WERI-Rb-1 (cell line): ENCODE results near the gene DLEC1.
A peak's percentile ranks its signal among the peaks of the same experiment; 100 is the strongest.

Experiments used
- DNase-seq: peaks from one replicate; pipeline ENCODE4 v3.0.0-alpha.2; 2020
- H3K27ac ChIP-seq: fragments of 250-450 bp; sonication (Bioruptor Pico); 2 replicates; pipeline ENCODE4 v1.5.1; 2020; ENCODE audit warnings: mild to moderate bottlenecking, moderate library complexity
- H3K27me3 ChIP-seq: fragments of 250-450 bp; sonication (Bioruptor Pico); 2 replicates; pipeline ENCODE4 v1.5.1; 2021; ENCODE audit warnings: mild to moderate bottlenecking, low read depth, moderate library complexity; ENCODE audit not compliant: insufficient read depth, severe bottlenecking
- H3K36me3 ChIP-seq: fragments of 250-450 bp; sonication (Bioruptor Pico); 2 replicates; pipeline ENCODE4 v1.5.1; 2020; ENCODE audit warnings: mild to moderate bottlenecking, moderate library complexity
- H3K4me3 ChIP-seq: 2 replicates; pipeline ENCODE4 v1.5.1; 2011; ENCODE audit warnings: low read depth, mild to moderate bottlenecking, control low read depth, low read length
- H3K9me3 ChIP-seq: fragments of 250-450 bp; sonication (Bioruptor Pico); 2 replicates; pipeline ENCODE4 v1.5.1; 2021; ENCODE audit warnings: mild to moderate bottlenecking, moderate library complexity; ENCODE audit not compliant: severe bottlenecking
- CTCF ChIP-seq: IDR thresholded peaks from 2 replicates; pipeline ENCODE4 v1.5.1; 2011; ENCODE audit warnings: low read depth, mild to moderate bottlenecking, control low read depth, inconsistent platforms, low read length

Gene DLEC1

GRCh38 chr3:38108649-38109579 is 69.9 kb downstream of the DLEC1 start:
- Histone ChIP-seq H3K4me3 (no peak overlapping the region), H3K36me3 (no peaks in the 10 kb centered on the region), H3K9me3 (no peaks in the 10 kb centered on the region), H3K27ac (no peak overlapping the region), H3K27me3 (no peaks in the 10 kb centered on the region)
- DNase-seq, result peak; percentile 71
- TF ChIP-seq CTCF, result no peak

GRCh38 chr3:38109580-38110313 is 70.7 kb downstream of the DLEC1 start:
- Histone ChIP-seq H3K9me3 (no peaks in the 10 kb centered on the region), H3K27ac (no peak overlapping the region), H3K36me3 (no peaks in the 10 kb centered on the region), H3K4me3 (no peak overlapping the region), H3K27me3 (no peaks in the 10 kb centered on the region)
- TF ChIP-seq CTCF, result no peak
- DNase-seq, result no peak

- no peaks in the 10 kb centered on the region for H3K36me3 ChIP-seq
- H3K27me3 ChIP-seq, result no peaks in the 10 kb centered on the region
- H3K9me3 ChIP-seq, result no peaks in the 10 kb centered on the region
- no peak for DNase-seq
- H3K27ac ChIP-seq, result no peak overlapping the region
- H3K4me3 ChIP-seq, result no peak overlapping the region
- no peak for TF ChIP-seq CTCF
Measured at GRCh38 chr3:38110314-38111050, 71.5 kb downstream of the DLEC1 start.

- Histone ChIP-seq H3K4me3 (no peak overlapping the region), H3K27ac (no peak overlapping the region), H3K27me3 (no peaks in the 10 kb centered on the region), H3K9me3 (no peaks in the 10 kb centered on the region), H3K36me3 (no peaks in the 10 kb centered on the region)
- no peak for TF ChIP-seq CTCF
- no peak for DNase-seq
Measured at GRCh38 chr3:38111201-38111600, 72.2 kb downstream of the DLEC1 start.

- no peak for DNase-seq
- H3K9me3 ChIP-seq, result no peaks in the 10 kb centered on the region
- no peak overlapping the region for H3K4me3 ChIP-seq
- no peak overlapping the region for H3K27ac ChIP-seq
- no peak for TF ChIP-seq CTCF
- H3K27me3 ChIP-seq, result no peaks in the 10 kb centered on the region
- no peaks in the 10 kb centered on the region for H3K36me3 ChIP-seq
Measured at GRCh38 chr3:38111696-38112377, 72.8 kb downstream of the DLEC1 start.
